Measurements from ENCODE around the gene TFG. TPM values are rescaled to one million over a fixed set of nuclear protein-coding genes. Genes with fewer than 3 reads are reported as not detected.

The TFG gene
- total and polyA plus RNA-seq, 10 of the 15 experiments (the other 5 are each of a cell fraction or from before 2014, with no cell fraction given) = 29.3 to 126 (median 57.6) TPM

- Histone ChIP-seq H3K9ac (ENCODE audit: control insufficient read depth, insufficient read depth, low read length) (no peak overlapping the region), H3K27ac (ENCODE audit: control insufficient read depth, insufficient read depth) (no peak overlapping the region), H3K4me2 (ENCODE audit: control insufficient read depth, insufficient read depth) (no peak overlapping the region), H3K27me3 (replicated peaks in 1 of 2; ENCODE audit: control insufficient read depth in 2 of 2, insufficient read depth in 2 of 2, low read length in 1 of 2) (no peaks in the 10 kb centered on the region), H3K36me3 (ENCODE audit: control insufficient read depth in 2 of 2, insufficient read depth in 2 of 2, low read length in 1 of 2) (no peaks in the 10 kb centered on the region), H3K79me2 (ENCODE audit: control insufficient read depth, insufficient read depth, low read length) (no peaks in the 10 kb centered on the region), H3K4me3 (no peak overlapping the region), H3K4me1 (ENCODE audit: control insufficient read depth, insufficient read depth, low read length) (no peaks in the 10 kb centered on the region), H2AFZ (ENCODE audit: control insufficient read depth, low read depth, low read length) (no peak overlapping the region), H3K9me3 (replicated peaks; ENCODE audit: control insufficient read depth, insufficient read depth, low read length) (no peaks in the 10 kb centered on the region), H4K20me1 (ENCODE audit: control insufficient read depth, insufficient read depth) (no peaks in the 10 kb centered on the region)
- TF ChIP-seq SREBF2 (IDR thresholded peaks at IDR 0.05; ENCODE audit: low read length) = no peak
- no peak for TF ChIP-seq PKNOX1 (IDR thresholded peaks at IDR 0.05)
- RAD21 ChIA-PET (ENCODE audit: unreplicated experiment) = interaction anchor here (1.4 to 1.5 kb wide), 2 partner anchors 313 to 315 kb away, joined by 4 to 5 read pairs; no protein-coding TSS in a partner anchor
- SMC1A ChIA-PET (ENCODE audit: uncharacterized antibody, unreplicated experiment) = interaction anchor here (1.2 kb wide), 1 partner anchor 19 kb away, joined by 5 read pairs; no protein-coding TSS in a partner anchor
- no TSS peak for BruUV-seq (replicated peaks)
- CTCF ChIA-PET = interaction anchor here (0.8 to 1.5 kb wide), 6 partner anchors 10 to 461 kb away, joined by 3 to 6 read pairs (median 4); no protein-coding TSS in a partner anchor
- FAIRE-seq (no peak), ATAC-seq (no peak), DNase-seq (ENCODE audit: low read depth, low spot score) (no peak)
- POLR2A ChIA-PET = interaction anchor here (0.5 to 0.6 kb wide), 2 partner anchors 14 to 797 kb away, joined by 3 to 4 read pairs; partner anchors contain the start of gene PCNP
- intact Hi-C loops (cut with micrococcal nuclease; ENCODE audit: unreplicated experiment) = no loop called here
- in situ Hi-C loops (cut with MboI) = no loop called here
Measured at GRCh38 chr3:100777271-100777670, 68.0 kb downstream of the TFG start.

- H3K9me3 ChIP-seq (replicated peaks; ENCODE audit: control insufficient read depth, insufficient read depth, low read length) = no peaks in the 10 kb centered on the region
- in situ Hi-C loops (cut with MboI) = no loop called here
- BruUV-seq (replicated peaks) = no TSS peak
- no peak for TF ChIP-seq E4F1 (IDR thresholded peaks at IDR 0.05; ENCODE audit: borderline replicate concordance, partially characterized antibody)
- no peak for TF ChIP-seq EP300 (IDR thresholded peaks at IDR 0.05; ENCODE audit: borderline replicate concordance in 1 of 2, control insufficient read depth in 1 of 2, low read depth in 2 of 2, low read length in 2 of 2)
- TF ChIP-seq SPI1 (IDR thresholded peaks at IDR 0.05; ENCODE audit: borderline replicate concordance, insufficient read depth, low read depth, low read length) = no peak
- no peak for TF ChIP-seq ATF2 (IDR thresholded peaks at IDR 0.05; ENCODE audit: low read length)
- TF ChIP-seq ZSCAN29 (IDR thresholded peaks at IDR 0.05) = no peak
- TF ChIP-seq RBBP5 (conservative IDR thresholded peaks at IDR 0.05) = no peak
- no peak for TF ChIP-seq SMC3 (IDR thresholded peaks at IDR 0.05; ENCODE audit: borderline replicate concordance, low read length)
- no peak for TF ChIP-seq MXI1 (IDR thresholded peaks at IDR 0.05; ENCODE audit: low read depth, low read length)
- no peak for TF ChIP-seq TCF12 (IDR thresholded peaks at IDR 0.05; ENCODE audit: low read depth, low read length)
- TF ChIP-seq BHLHE40 (IDR thresholded peaks at IDR 0.05; ENCODE audit: borderline replicate concordance in 1 of 2, low read depth in 2 of 2, low read length in 1 of 2) = no peak
Measured at GRCh38 chr3:100779480-100779879, 70.2 kb downstream of the TFG start.

More at GRCh38 chr3:100779480-100779879, 70.2 kb downstream of the TFG start:
- no peaks in the 10 kb centered on the region for H4K20me1 ChIP-seq (ENCODE audit: control insufficient read depth, insufficient read depth)
- no peaks in the 10 kb centered on the region for H3K79me2 ChIP-seq (ENCODE audit: control insufficient read depth, insufficient read depth, low read length)
- H3K9ac ChIP-seq (ENCODE audit: control insufficient read depth, insufficient read depth, low read length) = no peak overlapping the region
- POLR2A ChIA-PET = no interaction called here
- CTCF ChIA-PET = no interaction called here
- SMC1A ChIA-PET (ENCODE audit: uncharacterized antibody, unreplicated experiment) = no interaction called here
- no peaks in the 10 kb centered on the region for H3K4me1 ChIP-seq (ENCODE audit: control insufficient read depth, insufficient read depth, low read length)
- no peaks in the 10 kb centered on the region for H3K27me3 ChIP-seq (replicated peaks in 1 of 2; ENCODE audit: control insufficient read depth in 2 of 2, insufficient read depth in 2 of 2, low read length in 1 of 2)
- no peak overlapping the region for H3K27ac ChIP-seq (ENCODE audit: control insufficient read depth, insufficient read depth)
- intact Hi-C loops (cut with micrococcal nuclease; ENCODE audit: unreplicated experiment) = no loop called here
- no peaks in the 10 kb centered on the region for H3K36me3 ChIP-seq (ENCODE audit: control insufficient read depth in 2 of 2, insufficient read depth in 2 of 2, low read length in 1 of 2)
- ATAC-seq (no peak), DNase-seq (ENCODE audit: low read depth, low spot score) (no peak), FAIRE-seq (no peak)
- RAD21 ChIA-PET (ENCODE audit: unreplicated experiment) = no interaction called here
- no peak overlapping the region for H2AFZ ChIP-seq (ENCODE audit: control insufficient read depth, low read depth, low read length)
- no peak overlapping the region for H3K4me2 ChIP-seq (ENCODE audit: control insufficient read depth, insufficient read depth)
- no peak overlapping the region for H3K4me3 ChIP-seq
